Astrocyte (in vitro differentiated cells and primary cell): ENCODE data around the gene TROAP.

Experiments
- CTCF ChIP-seq: IDR thresholded peaks from 2 replicates; pipeline ENCODE4 v1.5.1; 2011; ENCODE audit warnings: low read depth, mild to moderate bottlenecking, inconsistent platforms, low read length, moderate library complexity; ENCODE audit not compliant: insufficient read depth
- EZH2 ChIP-seq: IDR thresholded peaks from 2 replicates; pipeline ENCODE4 v1.6.1; 2012; ENCODE audit warnings: mild to moderate bottlenecking, low read length, inconsistent platforms; ENCODE audit not compliant: insufficient read depth

GRCh38 chr12:49370539-49370938 lies 47.5 kb downstream of the TROAP start:
- TF ChIP-seq EZH2 = no peak
- no peak for TF ChIP-seq CTCF
